Neural cell (in vitro differentiated cells): ENCODE data around the gene ARMC2. TPM values are rescaled to one million over a fixed set of nuclear protein-coding genes. Genes with fewer than 3 reads are reported as not detected.

Experiments
- H2AFZ ChIP-seq: fragments of 200-600, 300-800 bp; sonication (generic), shearing (Covaris generic); 2 replicates; pipeline ENCODE4 v1.6.0; 2014; ENCODE audit warnings: low read depth, mild to moderate bottlenecking, antibody characterized with exemption, low read length, moderate library complexity
- H3F3A ChIP-seq: fragments of 200-600 bp; shearing (Covaris generic); 2 replicates; pipeline ENCODE4 v1.6.1; 2016; ENCODE audit warnings: mild to moderate bottlenecking, moderate library complexity, mixed read lengths, antibody characterized with exemption, low read length; ENCODE audit not compliant: insufficient read depth, poor library complexity, severe bottlenecking
- H3K27ac ChIP-seq: fragments of 200-600, 300-800 bp; sonication (generic), shearing (Covaris generic); 2 replicates; pipeline ENCODE4 v1.5.1; 2014; ENCODE audit warnings: mild to moderate bottlenecking, low read length, moderate library complexity
- H3K27me3 ChIP-seq: fragments of 300-800, 200-600 bp; sonication (generic), shearing (Covaris generic); 2 replicates; pipeline ENCODE4 v1.6.0; 2014; ENCODE audit warnings: mild to moderate bottlenecking, low read depth, low read length, moderate library complexity; ENCODE audit not compliant: insufficient read depth
- H3K36me3 ChIP-seq: fragments of 300-800, 200-600 bp; sonication (generic), shearing (Covaris generic); 2 replicates; pipeline ENCODE4 v1.5.1; 2014; ENCODE audit warnings: mild to moderate bottlenecking, antibody characterized with exemption, low read length, moderate library complexity; ENCODE audit not compliant: insufficient read depth
- H3K4me2 ChIP-seq: fragments of 300-800, 200-600 bp; sonication (generic), shearing (Covaris generic); 2 replicates; pipeline ENCODE4 v1.6.0; 2014; ENCODE audit warnings: mild to moderate bottlenecking, low read length
- H3K4me3 ChIP-seq: fragments of 300-800, 200-600 bp; sonication (generic), shearing (Covaris generic); 2 replicates; pipeline ENCODE4 v1.5.1; 2014; ENCODE audit warnings: mild to moderate bottlenecking, low read length, moderate library complexity
- H3K79me2 ChIP-seq: fragments of 200-600 bp; shearing (Covaris generic); replicated peaks from 2 replicates; pipeline ENCODE4 v1.6.0; 2014; ENCODE audit warnings: mild to moderate bottlenecking, low read length, moderate library complexity; ENCODE audit not compliant: insufficient read depth
- H3K9ac ChIP-seq: fragments of 300-800, 200-600 bp; sonication (generic), shearing (Covaris generic); 2 replicates; pipeline ENCODE4 v1.6.1; 2016; ENCODE audit warnings: mild to moderate bottlenecking, low read length, mixed read lengths
- H3K9me2 ChIP-seq: fragments of 200-600 bp; shearing (Covaris generic); 2 replicates; pipeline ENCODE4 v1.6.1; 2016; ENCODE audit warnings: mild to moderate bottlenecking, low read length, mixed read lengths; ENCODE audit not compliant: insufficient read depth
- H3K9me3 ChIP-seq: fragments of 200-600, 300-800 bp; sonication (generic), shearing (Covaris generic); 2 replicates; pipeline ENCODE4 v1.6.1; 2016; ENCODE audit warnings: mild to moderate bottlenecking, mixed run types, low read length, moderate library complexity, mixed read lengths
- H4K20me1 ChIP-seq: fragments of 200-600 bp; shearing (Covaris generic); 2 replicates; pipeline ENCODE4 v1.6.1; 2016; ENCODE audit warnings: mild to moderate bottlenecking, mixed run types; ENCODE audit not compliant: insufficient read depth
- CTCF ChIP-seq: fragments of 450-650 bp; IDR thresholded peaks from 2 replicates; pipeline ENCODE4 v1.5.1; 2014; ENCODE audit warnings: antibody characterized with exemption, mild to moderate bottlenecking, moderate library complexity; ENCODE audit not compliant: poor library complexity, severe bottlenecking
- EP300 ChIP-seq: fragments of 450-650 bp; conservative IDR thresholded peaks from 2 replicates; pipeline ENCODE4 v1.6.1; 2014; ENCODE audit warnings: antibody characterized with exemption, mild to moderate bottlenecking, moderate library complexity; ENCODE audit not compliant: poor library complexity, severe bottlenecking
- EZH2 ChIP-seq: fragments of 200-600, 300-800 bp; shearing (Covaris generic), sonication (generic); IDR thresholded peaks from 2 replicates; pipeline ENCODE4 v1.6.1; 2014; ENCODE audit warnings: antibody characterized with exemption, low read length, borderline replicate concordance, mild to moderate bottlenecking; ENCODE audit not compliant: insufficient read depth, poor library complexity, severe bottlenecking
- MXI1 ChIP-seq: fragments of 450-650 bp; conservative IDR thresholded peaks from 2 replicates; pipeline ENCODE4 v1.6.1; 2014; ENCODE audit warnings: antibody characterized with exemption, mild to moderate bottlenecking; ENCODE audit not compliant: poor library complexity, severe bottlenecking
- POLR2AphosphoS5 ChIP-seq: IDR thresholded peaks from 2 replicates; pipeline ENCODE4 v1.6.1; 2012
- RAD21 ChIP-seq: fragments of 450-650 bp; conservative IDR thresholded peaks from 2 replicates; pipeline ENCODE4 v1.6.1; 2014; ENCODE audit warnings: antibody characterized with exemption, mild to moderate bottlenecking, moderate library complexity
- REST ChIP-seq: IDR thresholded peaks from 2 replicates; pipeline ENCODE4 v1.6.1; 2012; ENCODE audit warnings: borderline replicate concordance
- SMC3 ChIP-seq: fragments of 450-650 bp; conservative IDR thresholded peaks from 2 replicates; pipeline ENCODE4 v1.6.1; 2014; ENCODE audit warnings: antibody characterized with exemption, mild to moderate bottlenecking, moderate library complexity; ENCODE audit not compliant: poor library complexity
- polyA plus RNA-seq: library from polyadenylated mRNA; depleted of rRNA; stranded (reverse); fragments of >200 nt; gene quantifications from 2 replicates; pipeline ENCODE4 v1.2.3, GENCODE V29; 2014

ARMC2 gene
- polyA plus RNA-seq, 1 donor from 2014 or later, result 18.6 TPM

- Histone ChIP-seq H3K9me2 (no peaks in the 10 kb centered on the region), H2AFZ (no peak overlapping the region), H3K4me2 (no peak overlapping the region), H3K9me3 (no peaks in the 10 kb centered on the region), H3K9ac (no peak overlapping the region), H3K27me3 (no peaks in the 10 kb centered on the region), H4K20me1 (no peaks in the 10 kb centered on the region), H3K79me2 (no peaks in the 10 kb centered on the region), H3K36me3 (no peaks in the 10 kb centered on the region), H3F3A (no peaks in the 10 kb centered on the region), H3K27ac (no peak overlapping the region), H3K4me3 (no peak overlapping the region)
- peak; percentile 23 for TF ChIP-seq RAD21
- TF ChIP-seq POLR2AphosphoS5, result no peak
- no peak for TF ChIP-seq REST
- peak; percentile 23 for TF ChIP-seq CTCF
- TF ChIP-seq SMC3, result no peak
- TF ChIP-seq EZH2, result no peak
Measured at GRCh38 chr6:108838101-108838717, 10.0 kb upstream of the ARMC2 start.

DNA sequence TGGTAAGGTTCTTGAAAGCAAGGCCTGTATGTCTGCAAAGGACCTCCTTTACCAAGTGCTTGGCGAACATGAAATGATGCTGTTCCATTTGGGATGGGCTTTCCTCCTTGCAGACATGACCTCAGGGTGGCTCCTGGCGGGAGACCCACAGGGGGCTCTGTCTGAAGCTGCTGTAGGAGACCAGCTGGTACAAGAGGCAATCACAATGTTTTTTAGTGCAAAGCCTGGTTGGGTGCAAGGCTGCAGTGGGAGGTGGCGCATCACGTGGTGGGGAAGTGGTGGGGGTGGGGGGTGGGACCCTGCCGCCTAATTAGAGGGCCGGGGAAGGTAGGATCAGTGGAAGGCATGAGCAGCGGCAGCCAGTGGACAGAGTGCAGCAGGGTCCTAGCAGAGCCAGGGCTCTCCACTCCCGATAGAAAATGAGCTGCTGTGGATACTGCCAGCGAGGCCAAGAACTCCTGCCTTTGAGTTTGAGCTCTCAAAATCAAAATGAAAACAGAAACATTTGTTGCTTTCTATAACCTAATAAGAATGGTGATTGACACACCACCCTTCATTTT lies 9.1 kb upstream of the ARMC2 start:
- TF ChIP-seq EZH2 (no peak), REST (no peak), EP300 (no peak), MXI1 (no peak), POLR2AphosphoS5 (no peak), SMC3 (no peak)
- H3K27me3 ChIP-seq, result no peaks in the 10 kb centered on the region
- H4K20me1 ChIP-seq, result no peaks in the 10 kb centered on the region
- no peaks in the 10 kb centered on the region for H3K36me3 ChIP-seq
- H3K9me3 ChIP-seq, result no peaks in the 10 kb centered on the region
- H3F3A ChIP-seq, result no peaks in the 10 kb centered on the region
- H3K79me2 ChIP-seq, result no peaks in the 10 kb centered on the region
- H3K27ac ChIP-seq, result no peak overlapping the region
- H3K9me2 ChIP-seq, result no peaks in the 10 kb centered on the region
- no peak overlapping the region for H3K4me3 ChIP-seq
- no peak overlapping the region for H2AFZ ChIP-seq
- no peak overlapping the region for H3K9ac ChIP-seq
- H3K4me2 ChIP-seq, result no peak overlapping the region
